Osteoblast (primary cell): ENCODE results near the gene TMEM222. TPM values are rescaled to one million over a fixed set of nuclear protein-coding genes. Genes with fewer than 3 reads are reported as not detected.

Source experiments
- DNase-seq: peaks from one replicate; pipeline ENCODE4 v3.0.0; 2011; ENCODE audit warnings: low spot score, mixed read lengths; ENCODE audit not compliant: insufficient read length; ENCODE audit errors: missing footprints
- H2AFZ ChIP-seq: 2 replicates; pipeline ENCODE4 v1.6.0; 2011; ENCODE audit warnings: mild to moderate bottlenecking, low read length
- H3K27ac ChIP-seq: 2 replicates; pipeline ENCODE4 v1.5.1; 2011; ENCODE audit warnings: mild to moderate bottlenecking, low read depth, low read length, moderate library complexity
- H3K27me3 ChIP-seq: 2 replicates; pipeline ENCODE4 v1.6.0; 2012; ENCODE audit warnings: mild to moderate bottlenecking, control low read depth, inconsistent platforms, low read length, moderate library complexity; ENCODE audit not compliant: insufficient read depth
- H3K36me3 ChIP-seq: 2 replicates; pipeline ENCODE4 v1.5.1; 2011; ENCODE audit warnings: mild to moderate bottlenecking, low read length, control low read depth, moderate library complexity; ENCODE audit not compliant: insufficient read depth
- H3K4me1 ChIP-seq: 2 replicates; pipeline ENCODE4 v1.5.1; 2011; ENCODE audit warnings: mild to moderate bottlenecking, low read length, control low read depth, moderate library complexity; ENCODE audit not compliant: insufficient read depth
- H3K4me2 ChIP-seq: 2 replicates; pipeline ENCODE4 v1.6.0; 2011; ENCODE audit warnings: mild to moderate bottlenecking, low read length; ENCODE audit not compliant: insufficient read depth
- H3K4me3 ChIP-seq: fragments of 200-600 bp; sonication (generic); 3 replicates; pipeline ENCODE4 v1.5.1; 2012; ENCODE audit warnings: mild to moderate bottlenecking, low read length, inconsistent platforms; ENCODE audit not compliant: insufficient read depth
- H3K79me2 ChIP-seq: 2 replicates; pipeline ENCODE4 v1.6.0; 2012; ENCODE audit warnings: mild to moderate bottlenecking, low read length, control low read depth, inconsistent platforms; ENCODE audit not compliant: insufficient read depth
- H3K9me3 ChIP-seq: 2 replicates; pipeline ENCODE4 v1.5.1; 2011; ENCODE audit warnings: low read depth, low read length, control low read depth
- H4K20me1 ChIP-seq: 2 replicates; pipeline ENCODE4 v1.6.0; 2012; ENCODE audit warnings: mild to moderate bottlenecking, low read length, control low read depth; ENCODE audit not compliant: insufficient read depth
- total RNA-seq: library from RNA; depleted of rRNA; stranded (reverse); fragments of >200 nt; gene quantifications from 2 replicates; pipeline ENCODE4 v1.2.3, GENCODE V29; 2012
- TF ChIP-seq, protein P1 (sequence below): IDR thresholded peaks from 2 replicates; pipeline ENCODE4 v1.5.1; 2011; ENCODE audit warnings: mild to moderate bottlenecking, low read depth, low read length, moderate library complexity; ENCODE audit errors: extremely low read depth

The TMEM222 gene
- total RNA-seq, 1 donor, result 30.4 TPM

DNA sequence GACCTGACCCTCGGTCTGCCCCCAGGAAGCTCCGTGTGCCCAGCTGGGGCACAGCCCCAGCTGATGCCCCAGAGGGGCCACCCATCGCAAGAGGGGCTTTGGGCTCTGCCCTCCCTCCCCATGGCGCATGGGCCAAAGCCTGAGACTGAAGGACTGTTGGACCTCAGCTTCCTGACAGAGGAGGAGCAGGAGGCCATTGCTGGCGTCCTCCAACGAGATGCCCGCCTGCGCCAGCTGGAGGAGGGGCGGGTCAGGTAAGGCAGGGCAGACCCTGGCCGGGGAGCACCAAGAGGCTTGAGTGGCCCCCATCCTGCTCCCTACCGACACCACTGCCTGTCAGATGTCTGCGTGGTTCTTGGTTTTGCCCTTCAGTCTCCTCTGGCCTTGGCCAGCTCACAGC, 23.3 kb downstream of the TMEM222 start:
- no peak for DNase-seq
- H3K36me3 ChIP-seq, result no peaks in the 10 kb centered on the region
- peaks cover 16% of the 10 kb centered on the region for H3K4me1 ChIP-seq
- no peak overlapping the region for H3K27ac ChIP-seq
- H4K20me1 ChIP-seq, result no peaks in the 10 kb centered on the region
- no peaks in the 10 kb centered on the region for H3K79me2 ChIP-seq
- no peaks in the 10 kb centered on the region for H3K27me3 ChIP-seq
- H3K9me3 ChIP-seq, result no peaks in the 10 kb centered on the region
- TF ChIP-seq, protein P1, sequence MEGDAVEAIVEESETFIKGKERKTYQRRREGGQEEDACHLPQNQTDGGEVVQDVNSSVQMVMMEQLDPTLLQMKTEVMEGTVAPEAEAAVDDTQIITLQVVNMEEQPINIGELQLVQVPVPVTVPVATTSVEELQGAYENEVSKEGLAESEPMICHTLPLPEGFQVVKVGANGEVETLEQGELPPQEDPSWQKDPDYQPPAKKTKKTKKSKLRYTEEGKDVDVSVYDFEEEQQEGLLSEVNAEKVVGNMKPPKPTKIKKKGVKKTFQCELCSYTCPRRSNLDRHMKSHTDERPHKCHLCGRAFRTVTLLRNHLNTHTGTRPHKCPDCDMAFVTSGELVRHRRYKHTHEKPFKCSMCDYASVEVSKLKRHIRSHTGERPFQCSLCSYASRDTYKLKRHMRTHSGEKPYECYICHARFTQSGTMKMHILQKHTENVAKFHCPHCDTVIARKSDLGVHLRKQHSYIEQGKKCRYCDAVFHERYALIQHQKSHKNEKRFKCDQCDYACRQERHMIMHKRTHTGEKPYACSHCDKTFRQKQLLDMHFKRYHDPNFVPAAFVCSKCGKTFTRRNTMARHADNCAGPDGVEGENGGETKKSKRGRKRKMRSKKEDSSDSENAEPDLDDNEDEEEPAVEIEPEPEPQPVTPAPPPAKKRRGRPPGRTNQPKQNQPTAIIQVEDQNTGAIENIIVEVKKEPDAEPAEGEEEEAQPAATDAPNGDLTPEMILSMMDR, result no peak
- no peak overlapping the region for H2AFZ ChIP-seq
- no peak overlapping the region for H3K4me2 ChIP-seq
- H3K4me3 ChIP-seq, result no peak overlapping the region

DNA sequence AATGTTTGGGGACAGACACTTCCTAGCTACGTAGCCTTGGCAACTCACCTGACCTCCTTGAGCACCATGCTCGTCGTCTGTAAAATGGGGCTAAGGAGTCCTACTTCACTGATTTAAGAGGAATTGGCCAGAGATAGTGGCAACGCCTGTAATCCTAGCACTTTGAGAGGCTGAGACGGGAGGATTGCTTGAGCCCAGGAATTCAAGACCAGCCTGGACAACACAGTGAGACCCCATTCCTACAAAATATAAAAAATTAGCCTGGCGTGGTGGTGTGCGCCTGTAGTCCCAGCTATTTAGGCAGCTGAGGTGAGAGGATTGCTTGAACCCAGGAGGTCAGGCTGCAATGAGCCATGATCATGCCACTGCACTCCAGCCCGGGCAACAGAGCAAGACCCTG, 24.4 kb downstream of the TMEM222 start:
- DNase-seq, result no peak
- Histone ChIP-seq H3K4me3 (no peak overlapping the region), H4K20me1 (no peaks in the 10 kb centered on the region), H3K4me1 (peaks cover 11% of the 10 kb centered on the region), H3K79me2 (no peaks in the 10 kb centered on the region), H3K27me3 (no peaks in the 10 kb centered on the region), H3K36me3 (no peaks in the 10 kb centered on the region), H3K9me3 (no peaks in the 10 kb centered on the region), H2AFZ (no peak overlapping the region), H3K4me2 (no peak overlapping the region), H3K27ac (no peak overlapping the region)
- TF ChIP-seq, protein P1, result no peak

DNA sequence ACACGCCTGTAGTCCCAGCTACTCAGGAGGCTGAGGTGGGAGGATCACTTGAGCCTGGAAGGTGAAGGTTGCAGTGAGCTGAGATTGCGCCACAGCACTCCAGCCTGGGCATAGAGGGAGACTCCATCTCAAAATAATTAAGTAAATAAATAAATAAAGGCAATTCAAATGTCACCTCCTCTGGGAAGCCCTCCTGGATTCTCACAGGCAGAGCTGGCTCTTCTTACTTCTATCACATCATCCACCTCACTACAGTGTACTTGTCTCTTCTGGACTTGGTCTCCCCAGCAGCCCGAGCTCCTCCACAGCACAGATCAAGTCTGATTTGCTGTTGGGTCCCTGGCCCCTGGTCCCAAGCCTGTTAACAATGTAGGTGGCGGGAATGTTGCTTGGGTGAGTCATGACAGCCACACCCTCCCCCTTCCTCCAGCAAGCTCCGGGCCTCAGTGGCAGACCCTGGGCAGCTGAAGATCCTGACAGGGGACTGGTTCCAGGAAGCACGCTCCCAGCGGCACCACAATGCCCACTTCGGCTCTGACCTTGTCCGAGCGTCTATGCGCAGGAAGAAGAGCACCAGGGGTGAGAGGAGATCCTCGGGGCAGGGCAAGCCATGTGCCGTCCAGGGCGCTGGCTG, 25.1 kb downstream of the TMEM222 start:
- Histone ChIP-seq H3K4me3 (no peak overlapping the region), H3K27ac (no peak overlapping the region), H3K27me3 (no peaks in the 10 kb centered on the region), H3K36me3 (no peaks in the 10 kb centered on the region), H3K79me2 (no peaks in the 10 kb centered on the region), H4K20me1 (no peaks in the 10 kb centered on the region), H2AFZ (no peak overlapping the region), H3K4me1 (peaks cover 3% of the 10 kb centered on the region), H3K4me2 (no peak overlapping the region), H3K9me3 (no peaks in the 10 kb centered on the region)
- TF ChIP-seq, protein P1, result no peak
- peak; percentile 73 for DNase-seq

DNA sequence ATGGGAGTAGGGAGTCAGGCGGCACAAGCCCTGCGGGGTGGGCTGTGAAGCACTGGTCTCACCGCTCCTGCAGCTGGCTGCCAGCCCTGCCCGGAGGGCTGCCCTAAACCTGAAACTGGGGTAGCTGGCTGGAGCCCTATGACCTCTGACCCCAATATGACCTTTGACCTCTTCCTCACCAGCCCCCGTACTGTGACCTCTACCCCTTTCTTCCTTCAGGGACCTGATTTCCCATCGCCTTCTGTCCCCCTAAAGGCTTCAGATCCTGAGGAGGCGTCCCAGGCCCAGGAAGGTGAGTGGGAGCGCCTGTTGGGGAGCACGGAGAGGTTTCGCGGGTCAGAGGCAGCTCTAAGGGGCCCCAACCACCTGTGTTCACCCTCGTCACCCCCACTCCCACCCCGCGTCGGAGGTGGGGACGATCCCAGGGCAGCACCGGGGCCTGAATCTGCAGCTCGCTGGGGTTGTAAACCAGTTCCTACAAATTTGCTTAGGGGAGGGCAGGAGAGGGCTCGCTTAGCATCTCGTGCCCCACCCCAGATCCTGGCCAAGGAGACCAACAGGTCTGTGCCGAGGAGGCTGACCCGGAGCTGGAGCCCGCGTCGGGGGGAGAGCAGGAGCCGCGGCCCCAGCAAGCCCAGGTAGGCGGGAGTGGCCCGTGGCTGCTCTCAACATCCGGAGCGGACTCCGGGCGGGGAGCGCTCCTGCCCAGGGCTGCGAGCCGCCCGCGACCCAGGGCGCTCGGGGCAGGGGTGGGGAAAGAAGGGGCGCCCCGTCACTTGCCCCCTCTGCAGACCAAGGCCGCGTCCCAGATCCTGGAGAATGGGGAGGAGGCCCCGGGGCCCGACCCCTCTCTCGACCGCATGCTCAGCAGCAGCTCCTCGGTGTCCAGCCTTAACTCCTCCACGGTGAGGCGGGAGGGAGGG, 27.2 kb downstream of the TMEM222 start:
- peak overlapping the region; percentile 22 for H2AFZ ChIP-seq
- peaks cover 2% of the 10 kb centered on the region for H3K4me1 ChIP-seq
- peak overlapping the region; percentile 67 for H3K4me2 ChIP-seq
- H3K27ac ChIP-seq, result no peak overlapping the region
- no peaks in the 10 kb centered on the region for H3K36me3 ChIP-seq
- TF ChIP-seq, protein P1, result no peak
- H3K79me2 ChIP-seq, result no peaks in the 10 kb centered on the region
- H3K27me3 ChIP-seq, result no peaks in the 10 kb centered on the region
- no peaks in the 10 kb centered on the region for H3K9me3 ChIP-seq
- H3K4me3 ChIP-seq, result peak overlapping the region; percentile 65
- no peaks in the 10 kb centered on the region for H4K20me1 ChIP-seq
- peak; percentile 93 for DNase-seq
